B cell (primary cell): Measurements from ENCODE around the gene CDC14A. TPM values are rescaled to one million over a fixed set of nuclear protein-coding genes. Genes with fewer than 3 reads are reported as not detected.

Source experiments
- ATAC-seq: fragments of 200-7000 bp; cut with Tn5 transposase; one replicate; pipeline ENCODE4 v1.10.0; 2021; ENCODE audit warnings: low read depth, mild to moderate bottlenecking, moderate number of reproducible peaks, moderate library complexity
- CTCF ChIA-PET: fragments of 350-600 bp; sonication (Branson Sonifier 250); formaldehyde crosslinking; loops from one replicate; lab custom pipeline; 2021; ENCODE audit warnings: antibody characterized with exemption, inconsistent platforms; lab: Charles Lee
- POLR2A ChIA-PET: fragments of 350-600 bp; sonication (Branson Sonifier 250); formaldehyde crosslinking; loops from one replicate; lab custom pipeline; 2021; ENCODE audit warnings: antibody characterized with exemption; lab: Charles Lee
- DNase-seq: peaks from one replicate; pipeline ENCODE4 v3.0.0; 2013
- H2AFZ ChIP-seq: 2 replicates; pipeline ENCODE4 v1.6.1; 2012; ENCODE audit warnings: mild to moderate bottlenecking, low read depth, low read length; ENCODE audit not compliant: insufficient read depth, poor library complexity, severe bottlenecking
- H3K27ac ChIP-seq, 2 donors: 1 replicate in 1 of 2; 2 replicates in 1 of 2; pipeline ENCODE4 v1.5.1; 2012 to 2013; ENCODE audit warnings: low read length in 2 of 2, mild to moderate bottlenecking in 2 of 2, moderate library complexity in 1 of 2
- H3K27me3 ChIP-seq, 4 experiments: fragments of 200-600 bp in 1 of 4; sonication (generic) in 1 of 4; replicated peaks in 1 of 4; 1 replicate in 2 of 4; 2 replicates in 2 of 4; pipeline versions ENCODE4 v1.6.1 to v1.7.0; 2013 to 2016; ENCODE audit warnings: low read length in 3 of 4, mild to moderate bottlenecking in 2 of 4, mixed read lengths in 1 of 4, moderate library complexity in 1 of 4; ENCODE audit not compliant: insufficient read depth in 4 of 4, control insufficient read depth in 3 of 4; ENCODE audit errors: control extremely low read depth in 1 of 4
- H3K36me3 ChIP-seq, 2 experiments: replicated peaks in 1 of 2; 1 replicate in 1 of 2; 2 replicates in 1 of 2; pipeline versions ENCODE4 v1.6.1 to v1.7.1; 2013; ENCODE audit warnings: low read length in 1 of 2; ENCODE audit not compliant: insufficient read depth in 2 of 2, control insufficient read depth in 1 of 2; ENCODE audit errors: control extremely low read depth in 1 of 2, extremely low read depth in 1 of 2
- H3K4me1 ChIP-seq, 2 donors: fragments of 200-600 bp in 1 of 2; sonication (generic) in 1 of 2; 1 replicate in 1 of 2; 2 replicates in 1 of 2; pipeline versions ENCODE4 v1.5.1 to v1.6.1; 2013 to 2017; ENCODE audit warnings: low read length in 2 of 2; ENCODE audit not compliant: control insufficient read depth in 2 of 2, insufficient read depth in 2 of 2
- H3K4me2 ChIP-seq: replicated peaks from 2 replicates; pipeline ENCODE3; 2012; ENCODE audit warnings: mild to moderate bottlenecking, low read depth, low read length; ENCODE audit not compliant: poor library complexity, severe bottlenecking
- H3K4me3 ChIP-seq, 5 experiments: fragments of 200-600 bp in 1 of 5; sonication (generic) in 1 of 5; 1 replicate in 3 of 5; 2 replicates in 2 of 5; pipeline versions ENCODE4 v1.5.1 to v1.7.0; 2011 to 2016; ENCODE audit warnings: low read length in 4 of 5, mild to moderate bottlenecking in 4 of 5, low read depth in 2 of 5, control low read depth in 1 of 5, moderate library complexity in 1 of 5; ENCODE audit not compliant: insufficient read depth in 1 of 5; ENCODE audit errors: control extremely low read depth in 1 of 5, extremely low read depth in 1 of 5
- H3K79me2 ChIP-seq: fragments of 200-600 bp; sonication (generic); one replicate; pipeline ENCODE4 v1.6.0; 2016; ENCODE audit warnings: low read length; ENCODE audit not compliant: control insufficient read depth, insufficient read depth
- H3K9ac ChIP-seq: fragments of 200-600 bp; sonication (generic); 2 replicates; pipeline ENCODE4 v1.6.1; 2017; ENCODE audit warnings: mild to moderate bottlenecking, low read length, moderate library complexity
- H3K9me3 ChIP-seq, 3 donors: one replicate each; pipeline versions ENCODE4 v1.6.1 to v1.7.1; 2013; ENCODE audit warnings: low read length in 2 of 3; ENCODE audit not compliant: control insufficient read depth in 2 of 3, insufficient read depth in 1 of 3; ENCODE audit errors: control extremely low read depth in 1 of 3
- H4K20me1 ChIP-seq: 2 replicates; pipeline ENCODE4 v1.6.0; 2012; ENCODE audit warnings: mild to moderate bottlenecking, low read length; ENCODE audit not compliant: insufficient read depth, control insufficient read depth, poor library complexity, severe bottlenecking
- H3K27ac Mint-ChIP-seq: one replicate; pipeline ENCODE4 v1.8.0; 2021; ENCODE audit warnings: mixed read lengths
- H3K27me3 Mint-ChIP-seq: one replicate; pipeline ENCODE4 v1.8.0; 2021; ENCODE audit warnings: mixed read lengths
- H3K4me1 Mint-ChIP-seq: one replicate; pipeline ENCODE4 v1.8.0; 2021; ENCODE audit warnings: mixed read lengths
- H3K4me3 Mint-ChIP-seq: one replicate; pipeline ENCODE4 v1.8.0; 2021; ENCODE audit warnings: mixed read lengths
- H3K9me3 Mint-ChIP-seq: one replicate; pipeline ENCODE4 v1.8.0; 2022; ENCODE audit warnings: mixed read lengths; ENCODE audit not compliant: insufficient read depth
- CTCF ChIP-seq: fragments of 200-600 bp; IDR thresholded peaks from one replicate; pipeline ENCODE4 v1.8.0; 2022; ENCODE audit warnings: antibody characterized with exemption, mild to moderate bottlenecking
- EZH2 ChIP-seq: IDR thresholded peaks from 2 replicates; pipeline ENCODE4 v1.6.1; 2012; ENCODE audit warnings: borderline replicate concordance, low read depth, mild to moderate bottlenecking, moderate library complexity, low read length; ENCODE audit not compliant: insufficient read depth, poor library complexity, severe bottlenecking
- WGBS: methylation state at CpG from one replicate; pipeline ENCODE4 v1.1.5; 2013; ENCODE audit warnings: missing lambda C conversion rate; ENCODE audit not compliant: insufficient coverage; 5-methylcytosine and 5-hydroxymethylcytosine counted together
- intact Hi-C: fragments of 100-400 bp; cut with micrococcal nuclease; formaldehyde crosslinking; loops from one replicate; pipeline ENCODE4 v1.10.0; 2022
- polyA plus RNA-seq: library from polyadenylated mRNA; depleted of rRNA; stranded (reverse); fragments of >200 nt; gene quantifications from 2 replicates; pipeline ENCODE4 v1.2.3, GENCODE V29; 2012
- total RNA-seq, 2 donors: library from RNA; stranded (reverse); fragments of 120-200 nt in 1 of 2; gene quantifications; 1 replicate in 1 of 2; 2 replicates in 1 of 2; pipeline versions ENCODE4 v1.2.3 to v1.2.4, GENCODE V29; 2013 to 2022

CDC14A gene
- total and polyA plus RNA-seq, 2 donors (not counting 1 experiment from before 2014, with no cell fraction given) = 6.1 to 41.7 TPM

GRCh38 chr1:100398648-100399047, 46.3 kb downstream of the CDC14A start:
- Histone ChIP-seq H3K4me1 (peaks cover 33 to 41% of the 10 kb centered on the region in 2 donors), H3K27ac (no peak overlapping the region), H4K20me1 (no peaks in the 10 kb centered on the region), H3K4me2 (no peak overlapping the region), H3K9me3 (no peaks in the 10 kb centered on the region), H3K4me3 (no peak overlapping the region), H2AFZ (no peak overlapping the region), H3K9ac (no peak overlapping the region), H3K36me3 (peaks cover 2% of the 10 kb centered on the region in 2 experiments), H3K79me2 (peaks cover 55% of the 10 kb centered on the region), H3K27me3 (no peaks in the 10 kb centered on the region)
- intact Hi-C loops = no loop called here
- CTCF ChIA-PET = no interaction called here
- Mint-ChIP-seq H3K27me3 (no peaks in the 10 kb centered on the region), H3K4me1 (peaks cover 71% of the 10 kb centered on the region), H3K4me3 (no peak overlapping the region), H3K9me3 (no peaks in the 10 kb centered on the region), H3K27ac (no peak overlapping the region)
- TF ChIP-seq CTCF = no peak
- WGBS = 100% methylated on average over 1 of the region's 2 CpGs
- POLR2A ChIA-PET = no interaction called here
- ATAC-seq (no peak), DNase-seq (no peak)

- peaks cover 2% of the 10 kb centered on the region in 2 experiments for H3K36me3 ChIP-seq
- H3K79me2 ChIP-seq = peaks cover 71% of the 10 kb centered on the region
- no CpG with 5 or more reads among the region's 2 CpGs for WGBS
- Mint-ChIP-seq H3K4me3 (peak overlapping the region; percentile 53), H3K27ac (peak overlapping the region; percentile 87), H3K27me3 (no peaks in the 10 kb centered on the region), H3K9me3 (no peaks in the 10 kb centered on the region), H3K4me1 (peaks cover 65% of the 10 kb centered on the region)
- H3K9ac ChIP-seq = peak overlapping the region; percentile 28
- H3K4me2 ChIP-seq = peak overlapping the region; percentile 58
- intact Hi-C loops = loop anchor here (1.0 to 5.0 kb wide), 2 partner anchors 9 to 48 kb away; partner anchors contain the start of gene CDC14A
- peak overlapping the region; percentile 51 for H2AFZ ChIP-seq
- peak overlapping the region; percentile 26 to 65 for H3K27ac ChIP-seq
- peaks cover 18 to 27% of the 10 kb centered on the region in 2 donors for H3K4me1 ChIP-seq
- peak overlapping the region in 1 of 5 experiments; percentile 20 for H3K4me3 ChIP-seq
- peak; percentile 64 for DNase-seq
- H3K27me3 ChIP-seq = no peaks in the 10 kb centered on the region
- CTCF ChIA-PET = interaction anchor here (1.2 kb wide), 1 partner anchor 56 kb away, joined by 4 read pairs; no protein-coding TSS in a partner anchor
- no peak for TF ChIP-seq CTCF
- no peak for TF ChIP-seq EZH2
- ATAC-seq = peak; percentile 80
- no peaks in the 10 kb centered on the region for H4K20me1 ChIP-seq
- H3K9me3 ChIP-seq = no peaks in the 10 kb centered on the region
- POLR2A ChIA-PET = interaction anchor here (0.6 kb wide), 1 partner anchor 837 kb away, joined by 8 read pairs; no protein-coding TSS in a partner anchor
Observed at GRCh38 chr1:100400404-100400803, 48.1 kb downstream of the CDC14A start.
